HEK293 (cell line): ENCODE results near the gene GPN1.

Experiments
- ATF2 ChIP-seq: fragments of 450-650 bp; formaldehyde crosslinking; IDR thresholded peaks from 2 replicates; pipeline ENCODE4 v1.5.1; 2016; ENCODE audit warnings: missing biosample characterization, missing genetic modification characterization, low read depth
- CTCF ChIP-seq: fragments of 450-650 bp; formaldehyde crosslinking; IDR thresholded peaks from 2 replicates; pipeline ENCODE4 v1.5.1; 2016; ENCODE audit warnings: missing biosample characterization, missing genetic modification characterization
- KLF10 ChIP-seq: fragments of 450-650 bp; IDR thresholded peaks from 2 replicates; pipeline ENCODE4 v1.5.1; 2018; ENCODE audit warnings: missing biosample characterization, mild to moderate bottlenecking, missing genetic modification characterization
- ZBTB11 ChIP-seq: fragments of 450-650 bp; formaldehyde crosslinking; conservative IDR thresholded peaks from 2 replicates; pipeline ENCODE4 v1.5.1; 2016; ENCODE audit warnings: low read depth, missing biosample characterization, missing genetic modification characterization
- ZNF24 ChIP-seq: fragments of 450-650 bp; formaldehyde crosslinking; IDR thresholded peaks from 2 replicates; pipeline ENCODE4 v1.5.1; 2016; ENCODE audit warnings: missing biosample characterization, missing genetic modification characterization
- ZNF274 ChIP-seq, 2 experiments: fragments of 200-500 bp in 1 of 2; fragments of 450-650 bp in 1 of 2; sonication (Bioruptor generic) in 1 of 2; formaldehyde crosslinking in 1 of 2; IDR thresholded peaks; 2 replicates each; pipeline versions ENCODE4 v1.5.1 to v1.6.1; 2014 to 2016; ENCODE audit warnings: borderline replicate concordance in 1 of 2, inconsistent platforms in 1 of 2, low read length in 1 of 2, missing biosample characterization in 1 of 2, missing genetic modification characterization in 1 of 2
- ZNF335 ChIP-seq: fragments of 450-650 bp; formaldehyde crosslinking; conservative IDR thresholded peaks from 2 replicates; pipeline ENCODE4 v1.5.1; 2016; ENCODE audit warnings: missing biosample characterization, missing genetic modification characterization
- ZNF354C ChIP-seq: fragments of 450-650 bp; formaldehyde crosslinking; IDR thresholded peaks from 2 replicates; pipeline ENCODE4 v1.5.1; 2016; ENCODE audit warnings: missing biosample characterization, missing genetic modification characterization, low read depth, borderline replicate concordance
- ZNF362 ChIP-seq: fragments of 450-650 bp; formaldehyde crosslinking; IDR thresholded peaks from 2 replicates; pipeline ENCODE4 v1.5.1; 2016; ENCODE audit warnings: missing biosample characterization, missing genetic modification characterization
- ZNF514 ChIP-seq: fragments of 450-650 bp; formaldehyde crosslinking; IDR thresholded peaks from 2 replicates; pipeline ENCODE4 v1.5.1; 2016; ENCODE audit warnings: missing biosample characterization, missing genetic modification characterization
- ZNF518A ChIP-seq: fragments of 450-650 bp; formaldehyde crosslinking; conservative IDR thresholded peaks from 2 replicates; pipeline ENCODE4 v1.5.1; 2016; ENCODE audit warnings: low read depth, missing biosample characterization, missing genetic modification characterization
- ZNF701 ChIP-seq: fragments of 450-650 bp; formaldehyde crosslinking; IDR thresholded peaks from 2 replicates; pipeline ENCODE4 v1.5.1; 2016; ENCODE audit warnings: missing biosample characterization, missing genetic modification characterization
- ZNF776 ChIP-seq: fragments of 450-650 bp; formaldehyde crosslinking; IDR thresholded peaks from 2 replicates; pipeline ENCODE4 v1.5.0; 2017; ENCODE audit warnings: missing biosample characterization, missing genetic modification characterization, borderline replicate concordance
- ZNF843 ChIP-seq: fragments of 450-650 bp; formaldehyde crosslinking; IDR thresholded peaks from 2 replicates; pipeline ENCODE4 v1.5.1; 2016; ENCODE audit warnings: missing biosample characterization, missing genetic modification characterization

- peak; percentile 60 for TF ChIP-seq CTCF (tag by site-specific recombination)
- TF ChIP-seq ZNF776 (tag by site-specific recombination) = no peak
- no peak; the same call in none of the 2 replicates for TF ChIP-seq ZNF335 (tag by site-specific recombination)
- no peak for TF ChIP-seq ZNF701 (tag by site-specific recombination)
- no peak for TF ChIP-seq ZNF843 (tag by site-specific recombination)
- no peak for TF ChIP-seq ZNF354C (tag by site-specific recombination)
- TF ChIP-seq ZNF24 (tag by site-specific recombination) = 0 out of 2 replicates have a peak, but pooled peaks have one; percentile 55
- no peak for TF ChIP-seq ZNF514 (tag by site-specific recombination)
- peak; percentile 90 for TF ChIP-seq ZNF518A
- no peak for TF ChIP-seq ZNF274 (IDR thresholded peaks at IDR 0.05; ENCODE audit: low read length)
- no peak for TF ChIP-seq ZNF274 (tag by site-specific recombination; IDR thresholded peaks at IDR 0.05; ENCODE audit: borderline replicate concordance)
- peak; percentile 52; the same call in 1 of the 2 replicates for TF ChIP-seq KLF10 (tag by site-specific recombination)
- no peak for TF ChIP-seq ATF2 (tag by site-specific recombination)
- TF ChIP-seq ZNF362 (tag by site-specific recombination) = no peak
- TF ChIP-seq ZBTB11 (tag by site-specific recombination) = peak; percentile 90
Measured at GRCh38 chr2:27582695-27583389, 46.0 kb upstream of the GPN1 start, which contains the start of gene ZNF512.
